Measurements from ENCODE around the gene DGKD.

The DGKD gene

GRCh38 chr2:233441161-233442027 lies 87.1 kb downstream of the DGKD start:
- in situ Hi-C loops (cut with MboI; ENCODE audit: low sequenced_read_pairs), result no loop called here

- in situ Hi-C loops (cut with MboI; ENCODE audit: low sequenced_read_pairs), result no loop called here
Observed at GRCh38 chr2:233442028-233442310, 87.7 kb downstream of the DGKD start.

GRCh38 chr2:233443511-233444183 lies 89.4 kb downstream of the DGKD start:
- in situ Hi-C loops (cut with MboI; ENCODE audit: low sequenced_read_pairs), result no loop called here

GRCh38 chr2:233444501-233444900 lies 90.2 kb downstream of the DGKD start:
- in situ Hi-C loops (cut with MboI; ENCODE audit: low sequenced_read_pairs), result no loop called here

- in situ Hi-C loops (cut with MboI; ENCODE audit: low sequenced_read_pairs), result no loop called here
Observed at GRCh38 chr2:233445152-233445830, 91.0 kb downstream of the DGKD start.

- in situ Hi-C loops (cut with MboI; ENCODE audit: low sequenced_read_pairs), result no loop called here
Observed at GRCh38 chr2:233446121-233446520, 91.8 kb downstream of the DGKD start.

- in situ Hi-C loops (cut with MboI; ENCODE audit: low sequenced_read_pairs), result no loop called here
Observed at GRCh38 chr2:233446606-233447305, 92.5 kb downstream of the DGKD start.

- in situ Hi-C loops (cut with MboI; ENCODE audit: low sequenced_read_pairs), result no loop called here
Observed at GRCh38 chr2:233447506-233448219, 93.4 kb downstream of the DGKD start.

GRCh38 chr2:233448220-233448559 lies 93.9 kb downstream of the DGKD start:
- in situ Hi-C loops (cut with MboI; ENCODE audit: low sequenced_read_pairs), result no loop called here

- in situ Hi-C loops (cut with MboI; ENCODE audit: low sequenced_read_pairs), result no loop called here
Observed at GRCh38 chr2:233448575-233448974, 94.3 kb downstream of the DGKD start.

- in situ Hi-C loops (cut with MboI; ENCODE audit: low sequenced_read_pairs), result no loop called here
Observed at GRCh38 chr2:233449081-233449901, 95.0 kb downstream of the DGKD start.

GRCh38 chr2:233449921-233450863 lies 95.9 kb downstream of the DGKD start:
- in situ Hi-C loops (cut with MboI; ENCODE audit: low sequenced_read_pairs), result no loop called here

- in situ Hi-C loops (cut with MboI; ENCODE audit: low sequenced_read_pairs), result no loop called here
Observed at GRCh38 chr2:233450864-233451575, 96.7 kb downstream of the DGKD start.

- in situ Hi-C loops (cut with MboI; ENCODE audit: low sequenced_read_pairs), result no loop called here
Observed at GRCh38 chr2:233451950-233452349, 97.7 kb downstream of the DGKD start.

- in situ Hi-C loops (cut with MboI; ENCODE audit: low sequenced_read_pairs), result no loop called here
Observed at GRCh38 chr2:233453111-233453915, 99.0 kb downstream of the DGKD start.

- in situ Hi-C loops (cut with MboI; ENCODE audit: low sequenced_read_pairs), result no loop called here
Observed at GRCh38 chr2:233453916-233454315, 99.6 kb downstream of the DGKD start.

- in situ Hi-C loops (cut with MboI; ENCODE audit: low sequenced_read_pairs), result no loop called here
Observed at GRCh38 chr2:233455006-233455405, 100.7 kb downstream of the DGKD start.
